Frontal cortex (tissue), 4 donors: ENCODE results near the gene TNIP1. TPM values are rescaled to one million over a fixed set of nuclear protein-coding genes. Genes with fewer than 3 reads are reported as not detected.
A peak's percentile ranks its signal among the peaks of the same experiment; 100 is the strongest.

Source experiments
- DNase-seq, 2 donors: peaks; one replicate each; pipeline ENCODE4 v3.0.0; 2012; ENCODE audit warnings: low spot score in 2 of 2
- FAIRE-seq: peaks from 2 replicates; lab custom pipeline; 2012; peaks lifted over from hg19 to GRCh38; lab: Jason Lieb, UNC
- total RNA-seq: library from RNA; depleted of rRNA; stranded (reverse); fragments of >200 nt; gene quantifications from one replicate; pipeline ENCODE4 v1.2.3, GENCODE V29; 2014
- donor health status: control.
- donor health status: control.
- donor health status: control.

Gene TNIP1
- total RNA-seq, 1 donor from 2014 or later = 15.1 TPM

GRCh38 chr5:151051066-151051930, 29.5 kb downstream of the TNIP1 start:
- DNase-seq = peak; percentile 61 to 81
- no peak for FAIRE-seq

- FAIRE-seq = no peak
- DNase-seq = no peak
These were observed 32.3 kb downstream of the TNIP1 start for GRCh38 chr5:151048526-151048925.

- DNase-seq = no peak
- FAIRE-seq = no peak
These were observed 32.9 kb downstream of the TNIP1 start for GRCh38 chr5:151047814-151048425.

- no peak for FAIRE-seq
These were observed 38.3 kb downstream of the TNIP1 start for GRCh38 chr5:151042453-151043093.

GRCh38 chr5:151041577-151042268, 39.1 kb downstream of the TNIP1 start:
- FAIRE-seq (no peak), DNase-seq (no peak)

More at GRCh38 chr5:151042453-151043093, 38.3 kb downstream of the TNIP1 start:
- DNase-seq = no peak

GRCh38 chr5:151040211-151040747, 40.6 kb downstream of the TNIP1 start:
- no peak for DNase-seq
- FAIRE-seq = no peak

GRCh38 chr5:151039665-151040064, 41.2 kb downstream of the TNIP1 start:
- FAIRE-seq = no peak

GRCh38 chr5:151038801-151039238, 42.0 kb downstream of the TNIP1 start:
- FAIRE-seq = no peak
- no peak for DNase-seq

More at GRCh38 chr5:151039665-151040064, 41.2 kb downstream of the TNIP1 start:
- no peak for DNase-seq

GRCh38 chr5:151038412-151038745, 42.5 kb downstream of the TNIP1 start:
- FAIRE-seq = no peak
- DNase-seq = no peak

- FAIRE-seq (no peak), DNase-seq (no peak)
These were observed 43.0 kb downstream of the TNIP1 start for GRCh38 chr5:151037561-151038411.

GRCh38 chr5:151036556-151036955, 44.3 kb downstream of the TNIP1 start:
- DNase-seq = no peak

GRCh38 chr5:151034422-151035379, 46.1 kb downstream of the TNIP1 start:
- FAIRE-seq (no peak), DNase-seq (no peak)

More at GRCh38 chr5:151036556-151036955, 44.3 kb downstream of the TNIP1 start:
- no peak for FAIRE-seq

- no peak for DNase-seq
- FAIRE-seq = no peak
These were observed 47.5 kb downstream of the TNIP1 start for GRCh38 chr5:151033217-151033934.

GRCh38 chr5:151031554-151031953, 49.3 kb downstream of the TNIP1 start:
- DNase-seq (no peak), FAIRE-seq (no peak)

GRCh38 chr5:151030379-151030778, 50.5 kb downstream of the TNIP1 start:
- DNase-seq (no peak), FAIRE-seq (no peak)

- DNase-seq (no peak), FAIRE-seq (no peak)
These were observed 50.8 kb downstream of the TNIP1 start for GRCh38 chr5:151030056-151030336.
